Spleen (tissue), 11 donors: ENCODE data around the gene AKAP9. TPM values are rescaled to one million over a fixed set of nuclear protein-coding genes. Genes with fewer than 3 reads are reported as not detected.

Experiments
- DNase-seq: peaks from one replicate; pipeline ENCODE4 v3.0.0-alpha.2; 2020
- H3K27ac ChIP-seq, 8 donors: fragments of 200-600 bp; sonication (generic) in 7 of 8; 1 replicate in 4 of 8; 2 replicates in 4 of 8; pipeline versions ENCODE4 v1.5.0 to v1.8.0; 2016 to 2021; ENCODE audit warnings: inconsistent platforms in 4 of 8, mild to moderate bottlenecking in 4 of 8, moderate library complexity in 1 of 8
- H3K27me3 ChIP-seq, 7 donors: fragments of 200-600 bp; sonication (generic) in 6 of 7; replicated peaks in 1 of 7; 1 replicate in 4 of 7; 2 replicates in 3 of 7; pipeline versions ENCODE4 v1.5.0 to v1.8.0; 2016 to 2021; ENCODE audit warnings: inconsistent platforms in 3 of 7, mild to moderate bottlenecking in 1 of 7
- H3K36me3 ChIP-seq, 6 donors: fragments of 200-600 bp; sonication (generic) in 5 of 6; 1 replicate in 4 of 6; 2 replicates in 2 of 6; pipeline versions ENCODE4 v1.5.0 to v1.8.0; 2016 to 2021; ENCODE audit warnings: inconsistent platforms in 2 of 6
- H3K4me1 ChIP-seq, 6 donors: fragments of 200-600 bp; sonication (generic) in 5 of 6; 1 replicate in 3 of 6; 2 replicates in 3 of 6; pipeline versions ENCODE4 v1.5.0 to v1.8.0; 2016 to 2021; ENCODE audit warnings: inconsistent platforms in 3 of 6
- H3K4me3 ChIP-seq, 8 donors: fragments of 200-600 bp; sonication (generic) in 7 of 8; 1 replicate in 4 of 8; 2 replicates in 4 of 8; pipeline versions ENCODE4 v1.5.0 to v1.8.0; 2016 to 2021; ENCODE audit warnings: inconsistent platforms in 4 of 8, mild to moderate bottlenecking in 4 of 8, moderate library complexity in 2 of 8
- H3K9me3 ChIP-seq, 8 donors: fragments of 200-600 bp; sonication (generic) in 7 of 8; 1 replicate in 4 of 8; 2 replicates in 4 of 8; pipeline versions ENCODE4 v1.5.0 to v1.8.0; 2016 to 2021; ENCODE audit warnings: inconsistent platforms in 4 of 8
- CTCF ChIP-seq, 11 experiments: fragments of 200-600 bp in 7 of 11; fragments of 450-650 bp in 4 of 11; sonication (generic) in 4 of 11; IDR thresholded peaks in 8 of 11; conservative IDR thresholded peaks in 3 of 11; 1 replicate in 7 of 11; 2 replicates in 4 of 11; pipeline versions ENCODE4 v1.4.0 to v1.8.0; 2016 to 2021; ENCODE audit warnings: antibody characterized with exemption in 11 of 11, inconsistent platforms in 4 of 11, mild to moderate bottlenecking in 1 of 11
- POLR2A ChIP-seq, 3 donors: fragments of 450-650 bp; IDR thresholded peaks; one replicate each; pipeline ENCODE4 v1.5.1; 2017; ENCODE audit warnings: antibody characterized with exemption in 3 of 3, mild to moderate bottlenecking in 1 of 3
- POLR2AphosphoS5 ChIP-seq, 3 donors: sonication (generic); formaldehyde crosslinking; IDR thresholded peaks; one replicate each; pipeline ENCODE4 v1.5.1; 2017; ENCODE audit warnings: antibody characterized with exemption in 3 of 3
- WGBS, 5 donors: extraction: QIAGEN DNeasy Blood & Tissue Kit in 3 of 5; methylation state at CpG; one replicate each; pipeline versions ENCODE4 v1.1.5 to v1.1.7; 2013 to 2018; 5-methylcytosine and 5-hydroxymethylcytosine counted together
- intact Hi-C: fragments of 100-400 bp; cut with DNase I; formaldehyde crosslinking; loops from one replicate; pipeline ENCODE4 v1.15.0; 2023; ENCODE audit warnings: low total_unique reads
- polyA plus RNA-seq, 3 donors: library from polyadenylated mRNA; stranded (reverse); fragments of 200-250 nt; gene quantifications; one replicate each; pipeline ENCODE4 v1.2.1, GENCODE V29; 2013
- total RNA-seq, 7 donors: library from RNA; depleted of rRNA in 3 of 7; stranded (reverse); fragments of >200 nt in 3 of 7; fragmentation: NEBNext Ultra II Directional in 4 of 7; extraction: Animal tissue kit (Norgen Biotek cat#: 25700) in 4 of 7; gene quantifications; one replicate each; pipeline versions ENCODE4 v1.1.0 to v1.2.1, GENCODE V29; 2016 to 2021
- donor health status: healthy with polysubstance abuse.
- donor health status: DM: no; HTN: no; CAD: no; lungs with moderate emphysema.
- donor health status: DM: no; HTN: no; CAD: no.
- donor health status: Bipolar disorder and iron deficiency.
- donor health status: healthy.
- donor health status: DM: no; HTN: no; CAD: no.
- donor health status: DM: yes; HTN: yes; CAD: no.

The AKAP9 gene
- total and polyA plus RNA-seq, 10 donors, result 7.5 to 100 (median 68.5) TPM

- H3K36me3 ChIP-seq, result peaks cover 5 to 94% (median 59%) of the 10 kb centered on the region in 6 donors
- 61 to 79% (median 68%) methylated on average over 2 of the region's 2 CpGs for WGBS, 5 donors
- no peak overlapping the region for H3K4me3 ChIP-seq
These were observed 54.9 kb downstream of the AKAP9 start for GRCh38 chr7:91995391-91996105.

GRCh38 chr7:91999631-92000565 lies 59.2 kb downstream of the AKAP9 start:
- Histone ChIP-seq H3K4me3 (no peak overlapping the region), H3K9me3 (peaks cover 0 to 5% (median 0%) of the 10 kb centered on the region in 8 donors), H3K27me3 (no peaks in the 10 kb centered on the region), H3K36me3 (peaks cover 5 to 88% (median 39%) of the 10 kb centered on the region in 6 donors), H3K27ac (no peak overlapping the region), H3K4me1 (no peaks in the 10 kb centered on the region)
- no peak for DNase-seq
- whole genome bisulfite sequencing, 5 donors, result 92 to 99% (median 97%) methylated on average over 2 of the region's 2 CpGs
- intact Hi-C loops, result no loop called here
- TF ChIP-seq CTCF (IDR thresholded peaks at IDR 0.05 in 8 of 11, conservative IDR thresholded peaks at IDR 0.05 in 3 of 11) (no peak), POLR2AphosphoS5 (IDR thresholded peaks at IDR 0.05) (no peak), POLR2A (IDR thresholded peaks at IDR 0.05) (no peak)

More at GRCh38 chr7:91995391-91996105, 54.9 kb downstream of the AKAP9 start:
- no peak for TF ChIP-seq CTCF (IDR thresholded peaks at IDR 0.05 in 8 of 11, conservative IDR thresholded peaks at IDR 0.05 in 3 of 11)
- TF ChIP-seq POLR2AphosphoS5 (IDR thresholded peaks at IDR 0.05), result no peak
- no peak for TF ChIP-seq POLR2A (IDR thresholded peaks at IDR 0.05)
- H3K9me3 ChIP-seq, result no peaks in the 10 kb centered on the region
- DNase-seq, result no peak
- H3K27ac ChIP-seq, result no peak overlapping the region
- intact Hi-C loops, result no loop called here
- no peaks in the 10 kb centered on the region for H3K27me3 ChIP-seq
- H3K4me1 ChIP-seq, result no peaks in the 10 kb centered on the region

- no peak overlapping the region for H3K4me3 ChIP-seq
- no peaks in the 10 kb centered on the region for H3K27me3 ChIP-seq
- H3K27ac ChIP-seq, result no peak overlapping the region
- no peaks in the 10 kb centered on the region for H3K4me1 ChIP-seq
- TF ChIP-seq CTCF (IDR thresholded peaks at IDR 0.05 in 8 of 11, conservative IDR thresholded peaks at IDR 0.05 in 3 of 11) (no peak), POLR2A (IDR thresholded peaks at IDR 0.05) (no peak), POLR2AphosphoS5 (IDR thresholded peaks at IDR 0.05) (no peak)
- intact Hi-C loops, result no loop called here
- DNase-seq, result no peak
- 88 to 98% (median 97%) methylated on average over 1 of the region's 1 CpG for WGBS, 5 donors
- peaks cover 0 to 5% (median 0%) of the 10 kb centered on the region in 8 donors for H3K9me3 ChIP-seq
- H3K36me3 ChIP-seq, result peaks cover 0 to 88% (median 23%) of the 10 kb centered on the region in 6 donors
These were observed 62.1 kb downstream of the AKAP9 start for GRCh38 chr7:92002720-92003119.

- Histone ChIP-seq H3K27me3 (no peaks in the 10 kb centered on the region), H3K9me3 (peaks cover 0 to 13% (median 8%) of the 10 kb centered on the region in 8 donors), H3K4me1 (no peaks in the 10 kb centered on the region), H3K36me3 (peaks cover 0 to 88% (median 14%) of the 10 kb centered on the region in 6 donors), H3K4me3 (no peak overlapping the region), H3K27ac (no peak overlapping the region)
- TF ChIP-seq POLR2A (IDR thresholded peaks at IDR 0.05) (no peak), POLR2AphosphoS5 (IDR thresholded peaks at IDR 0.05) (no peak), CTCF (IDR thresholded peaks at IDR 0.05 in 8 of 11, conservative IDR thresholded peaks at IDR 0.05 in 3 of 11) (no peak)
- 86 to 93% (median 92%) methylated on average over 2 of the region's 2 CpGs for WGBS, 5 donors
- intact Hi-C loops, result no loop called here
- DNase-seq, result no peak
These were observed 65.4 kb downstream of the AKAP9 start for GRCh38 chr7:92006046-92006445.
